HepG2 (cell line): Measurements from ENCODE around the gene ARID5B. TPM values are rescaled to one million over a fixed set of nuclear protein-coding genes. Genes with fewer than 3 reads are reported as not detected.

Source experiments
- ATAC-seq: fragments of 200-7000 bp; cut with Tn5 transposase; 3 replicates; pipeline ENCODE4 v1.9.1; 2020; ENCODE audit warnings: mild to moderate bottlenecking, moderate library complexity
- BruUV-seq: library from RNA; stranded (reverse); fragments of 400-500 nt; replicated peaks from 2 replicates; lab custom pipeline; 2021; lab: Mats Ljungman, UMichigan
- CTCF ChIA-PET: fragments of 300-600 bp; formaldehyde crosslinking; extraction: SDS; loops from one replicate; lab custom pipeline; 2021; ENCODE audit warnings: low total read pairs, inconsistent platforms, low intra/inter-chr PET ratio; lab: Yijun Ruan, JAX
- POLR2A ChIA-PET: fragments of 350-600 bp; sonication (Branson Sonifier 250); formaldehyde crosslinking; loops from one replicate; lab custom pipeline; 2020; ENCODE audit warnings: antibody characterized with exemption, inconsistent platforms; lab: Yijun Ruan, JAX
- DNase-seq: peaks from one replicate; pipeline ENCODE4 v3.0.0-alpha.2; 2015; ENCODE audit warnings: low spot score
- FAIRE-seq: peaks from 3 replicates; lab custom pipeline; 2011; peaks lifted over from hg19 to GRCh38; lab: Jason Lieb, UNC
- H2AFZ ChIP-seq: one replicate; pipeline ENCODE4 v1.6.1; 2011; ENCODE audit warnings: low read length, inconsistent platforms
- H3K27ac ChIP-seq: fragments of 300-600 bp; 3 replicates; pipeline ENCODE4 v1.8.0; 2011; ENCODE audit warnings: mixed run types, mild to moderate bottlenecking, mixed read lengths, low read length, inconsistent platforms; ENCODE audit not compliant: insufficient read depth; ENCODE audit errors: extremely low read length
- H3K27me3 ChIP-seq, 2 experiments: fragments of 200-600 bp in 1 of 2; 2 replicates in 1 of 2; 3 replicates in 1 of 2; pipeline versions ENCODE4 v1.6.0 to v1.8.0; 2011; ENCODE audit warnings: low read length in 2 of 2, mild to moderate bottlenecking in 2 of 2, moderate library complexity in 2 of 2, inconsistent platforms in 1 of 2; ENCODE audit not compliant: insufficient read depth in 2 of 2, control insufficient read depth in 1 of 2
- H3K36me3 ChIP-seq, 2 experiments: fragments of 200-600 bp in 1 of 2; replicated peaks in 1 of 2; 2 replicates in 1 of 2; 3 replicates in 1 of 2; pipeline versions ENCODE4 v1.5.1 to v1.8.0; 2011; ENCODE audit warnings: low read length in 2 of 2, inconsistent platforms in 1 of 2; ENCODE audit not compliant: insufficient read depth in 2 of 2, control insufficient read depth in 1 of 2
- H3K4me1 ChIP-seq: 2 replicates; pipeline ENCODE4 v1.5.1; 2012; ENCODE audit warnings: low read length, inconsistent platforms; ENCODE audit not compliant: insufficient read depth
- H3K4me2 ChIP-seq: 2 replicates; pipeline ENCODE4 v1.6.0; 2011; ENCODE audit warnings: low read depth, low read length, inconsistent platforms
- H3K4me3 ChIP-seq, 3 experiments: fragments of 200-600 bp in 1 of 3; sonication (generic), shearing (Covaris generic) in 1 of 3; replicated peaks in 1 of 3; 2 replicates each; pipeline ENCODE4 v1.5.1; 2011 to 2016; ENCODE audit warnings: low read length in 3 of 3, inconsistent platforms in 2 of 3, low read depth in 2 of 3, mild to moderate bottlenecking in 2 of 3, control low read depth in 1 of 3, mixed read lengths in 1 of 3; ENCODE audit not compliant: insufficient read depth in 1 of 3
- H3K79me2 ChIP-seq: one replicate; pipeline ENCODE4 v1.6.1; 2011; ENCODE audit warnings: low read length, inconsistent platforms; ENCODE audit not compliant: insufficient read depth
- H3K9ac ChIP-seq: 2 replicates; pipeline ENCODE4 v1.6.0; 2011; ENCODE audit warnings: mild to moderate bottlenecking, low read depth, low read length, inconsistent platforms; ENCODE audit not compliant: insufficient read depth
- H3K9me3 ChIP-seq: 2 replicates; pipeline ENCODE4 v1.5.1; 2012; ENCODE audit warnings: mild to moderate bottlenecking, low read length
- H4K20me1 ChIP-seq: 2 replicates; pipeline ENCODE4 v1.6.0; 2011; ENCODE audit warnings: inconsistent platforms, mild to moderate bottlenecking, low read length, moderate library complexity; ENCODE audit not compliant: insufficient read depth
- BHLHE40 ChIP-seq: IDR thresholded peaks from 2 replicates; pipeline ENCODE4 v1.6.1; 2011; ENCODE audit warnings: low read length, improper control_type of control experiment
- ETV5 ChIP-seq: IDR thresholded peaks from 2 replicates; pipeline ENCODE4 v1.6.1; 2018; ENCODE audit warnings: missing biosample characterization, missing genetic modification reagents, inconsistent platforms, borderline replicate concordance
- GATA4 ChIP-seq: sonication (generic); IDR thresholded peaks from 2 replicates; pipeline ENCODE4 v1.6.1; 2016; ENCODE audit warnings: antibody characterized with exemption, low read depth, borderline replicate concordance
- MAFG ChIP-seq: sonication (generic); formaldehyde crosslinking; IDR thresholded peaks from 2 replicates; pipeline ENCODE4 v1.5.1; 2020; ENCODE audit warnings: mild to moderate bottlenecking, missing genetic modification reagents
- POLR2AphosphoS2 ChIP-seq: IDR thresholded peaks from 2 replicates; pipeline ENCODE4 v1.6.1; 2011; ENCODE audit warnings: low read depth, low read length, improper control_type of control experiment
- RORA ChIP-seq: sonication (generic); formaldehyde crosslinking; IDR thresholded peaks from 2 replicates; pipeline ENCODE4 v1.5.0; 2020; ENCODE audit warnings: mild to moderate bottlenecking, missing genetic modification reagents, moderate library complexity
- SIX4 ChIP-seq: sonication (generic); formaldehyde crosslinking; IDR thresholded peaks from 2 replicates; pipeline ENCODE4 v1.4.0; 2020; ENCODE audit warnings: missing genetic modification reagents
- ZFP37 ChIP-seq: sonication (generic); formaldehyde crosslinking; IDR thresholded peaks from 2 replicates; pipeline ENCODE4 v1.4.0; 2020; ENCODE audit warnings: missing genetic modification reagents, borderline replicate concordance
- ZNF205 ChIP-seq: IDR thresholded peaks from 2 replicates; pipeline ENCODE4 v1.6.1; 2018; ENCODE audit warnings: missing biosample characterization, missing genetic modification reagents
- ZNF563 ChIP-seq: sonication (generic); formaldehyde crosslinking; IDR thresholded peaks from 2 replicates; pipeline ENCODE4 v1.8.0; 2022; ENCODE audit warnings: mild to moderate bottlenecking, moderate library complexity, missing genetic modification reagents
- whole genome bisulfite sequencing: methylation state at CpG from one replicate; pipeline ENCODE4 v1.1.6; 2017; ENCODE audit warnings: low lambda C conversion rate; 5-methylcytosine and 5-hydroxymethylcytosine counted together
- in situ Hi-C: cut with HindIII; loops from 2 replicates; pipeline ENCODE4 v1.10.0; 2017; ENCODE audit warnings: low pct_unique_long_range_greater_than_20kb; ENCODE audit not compliant: extremely low pct_ligation_motif_present
- intact Hi-C: fragments of 100-400 bp; cut with micrococcal nuclease; formaldehyde crosslinking; loops from one replicate; pipeline ENCODE4 v1.10.0; 2022; ENCODE audit not compliant: unreplicated experiment
- polyA plus RNA-seq, 8 experiments: library from polyadenylated mRNA; depleted of rRNA in 3 of 8; stranded (reverse) in 7 of 8; unstranded in 1 of 8; fragments of >200 nt; fragmentation: Illumina TruSeq in 4 of 8; extraction: Trizol in 4 of 8; gene quantifications; 2 replicates each; pipeline versions ENCODE4 v1.2.1 to v1.2.3, GENCODE V29; 2011 to 2016; ENCODE audit warnings: low read depth in 4 of 8, missing spikeins in 1 of 8, mixed read lengths in 1 of 8; ENCODE audit not compliant: insufficient read depth in 1 of 8
- total RNA-seq, 5 experiments: library from RNA; depleted of rRNA; stranded (reverse); fragments of >200 nt; fragmentation: Illumina TruSeq; extraction: Trizol; gene quantifications; 2 replicates each; pipeline ENCODE4 v1.2.3, GENCODE V29; 2016; ENCODE audit warnings: low read depth in 1 of 5
- TF ChIP-seq, protein P1 (sequence below): sonication (generic); formaldehyde crosslinking; IDR thresholded peaks from 2 replicates; pipeline ENCODE4 v1.4.0; 2020; ENCODE audit warnings: mild to moderate bottlenecking, missing genetic modification reagents
- TF ChIP-seq, protein P2 (sequence below): sonication (generic); formaldehyde crosslinking; IDR thresholded peaks from 2 replicates; pipeline ENCODE4 v1.8.1; 2023; ENCODE audit warnings: mild to moderate bottlenecking, missing genetic modification reagents, borderline replicate concordance

Gene ARID5B
- total and polyA plus RNA-seq, 2 of the 13 experiments (the other 11 are each of a cell fraction or from before 2014, with no cell fraction given): 6.2 to 21.1 TPM

DNA sequence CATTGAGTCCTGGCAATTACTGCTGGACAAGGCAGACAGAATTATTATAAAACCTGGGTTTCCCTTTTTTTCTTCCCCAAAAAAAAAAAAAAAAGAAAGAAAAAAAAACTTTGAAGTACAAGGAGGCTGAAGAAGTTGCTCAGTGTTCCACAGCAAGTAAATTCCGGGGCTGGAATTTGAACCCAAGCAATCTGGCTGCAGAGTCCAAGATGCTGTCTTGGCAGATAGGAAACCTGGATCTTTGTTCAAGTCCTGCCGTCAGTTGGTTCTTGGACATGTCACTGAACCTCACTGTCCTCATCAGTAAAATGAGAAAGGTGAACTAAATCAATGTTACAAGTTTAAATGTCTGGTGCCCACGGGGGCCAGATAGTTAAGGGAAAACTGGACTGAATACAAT lies 35.3 kb downstream of the ARID5B start:
- Histone ChIP-seq H3K4me3 (no peak overlapping the region), H3K27me3 (no peaks in the 10 kb centered on the region), H3K9me3 (no peaks in the 10 kb centered on the region), H3K79me2 (peaks cover 11% of the 10 kb centered on the region), H3K36me3 (peaks cover 5 to 21% of the 10 kb centered on the region in 2 experiments), H3K4me1 (peaks cover 32% of the 10 kb centered on the region), H4K20me1 (no peaks in the 10 kb centered on the region), H2AFZ (no peak overlapping the region), H3K27ac (no peak overlapping the region), H3K4me2 (no peak overlapping the region), H3K9ac (no peak overlapping the region)
- intact Hi-C loops (no loop called here), in situ Hi-C loops (no loop called here)
- ChIA-PET POLR2A (interaction anchor here (1.1 kb wide), 1 partner anchor 34 kb away, joined by 3 read pairs; no protein-coding TSS in a partner anchor), CTCF (no interaction called here)
- DNase-seq (no peak), FAIRE-seq (no peak), ATAC-seq (no peak)
- no TSS peak for BruUV-seq
- no peak for TF ChIP-seq SIX4 (CRISPR knock-in tag)
- no peak for TF ChIP-seq ETV5 (CRISPR knock-in tag)
- TF ChIP-seq, protein P1, sequence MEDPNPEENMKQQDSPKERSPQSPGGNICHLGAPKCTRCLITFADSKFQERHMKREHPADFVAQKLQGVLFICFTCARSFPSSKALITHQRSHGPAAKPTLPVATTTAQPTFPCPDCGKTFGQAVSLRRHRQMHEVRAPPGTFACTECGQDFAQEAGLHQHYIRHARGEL (CRISPR knock-in tag): no peak
- TF ChIP-seq POLR2AphosphoS2: no peak
- TF ChIP-seq ZNF205 (CRISPR knock-in tag): no peak
- no peak for TF ChIP-seq RORA
- TF ChIP-seq, protein P2, sequence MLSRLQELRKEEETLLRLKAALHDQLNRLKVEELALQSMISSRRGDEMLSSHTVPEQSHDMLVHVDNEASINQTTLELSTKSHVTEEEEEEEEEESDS (CRISPR knock-in tag): no peak
- TF ChIP-seq GATA4: no peak
- no peak for TF ChIP-seq MAFG (CRISPR knock-in tag)
- TF ChIP-seq ZNF563: no peak
- TF ChIP-seq ZFP37 (CRISPR knock-in tag): no peak
- no peak for TF ChIP-seq BHLHE40
- TF ChIP-seq, all 625 proteins: peak for 0
- 81% methylated on average over 3 of the region's 3 CpGs for WGBS
